GM13977 (cell line): ENCODE measurements around the gene G6PC2.

Experiments used
- DNase-seq: peaks from one replicate; pipeline ENCODE4 v3.0.0; 2012; ENCODE audit warnings: low spot score
- CTCF ChIP-seq: IDR thresholded peaks from 2 replicates; pipeline ENCODE4 v1.5.1; 2012; ENCODE audit warnings: mild to moderate bottlenecking, control low read depth; ENCODE audit not compliant: insufficient read depth; ENCODE audit errors: extremely low read depth, missing control alignments
- in situ Hi-C: fragments of 300-500 bp; cut with MboI; formaldehyde crosslinking; loops from one replicate; pipeline ENCODE4 v1.12.0; 2022; ENCODE audit warnings: low sequenced_read_pairs, low pct_unique_long_range_greater_than_20kb, mixed read lengths, inconsistent platforms; ENCODE audit not compliant: unreplicated experiment

G6PC2 gene

GRCh38 chr2:168952424-168952823 lies 51.3 kb downstream of the G6PC2 start:
- no peak for DNase-seq
- no peak for TF ChIP-seq CTCF
- in situ Hi-C loops, result loop anchor here (25.0 kb wide), 1 partner anchor 160 kb away; no protein-coding TSS in a partner anchor

- DNase-seq, result no peak
- in situ Hi-C loops, result loop anchor here (25.0 kb wide), 1 partner anchor 158 kb away; no protein-coding TSS in a partner anchor
These were observed 53.2 kb downstream of the G6PC2 start for GRCh38 chr2:168954256-168954655.

GRCh38 chr2:168955321-168955720 lies 54.2 kb downstream of the G6PC2 start:
- TF ChIP-seq CTCF, result no peak
- in situ Hi-C loops, result loop anchor here (25.0 kb wide), 1 partner anchor 157 kb away; no protein-coding TSS in a partner anchor
- DNase-seq, result no peak

More at GRCh38 chr2:168954256-168954655, 53.2 kb downstream of the G6PC2 start:
- no peak for TF ChIP-seq CTCF

- no peak for DNase-seq
- in situ Hi-C loops, result loop anchor here (25.0 kb wide), 1 partner anchor 156 kb away; no protein-coding TSS in a partner anchor
- TF ChIP-seq CTCF, result no peak
These were observed 55.3 kb downstream of the G6PC2 start for GRCh38 chr2:168956392-168956791.
